H9 (cell line): Measurements from ENCODE around the gene TMEM171. TPM values are rescaled to one million over a fixed set of nuclear protein-coding genes. Genes with fewer than 3 reads are reported as not detected.

Experiments used
- DNase-seq: peaks from one replicate; pipeline ENCODE4 v3.0.0-alpha.2; 2017
- H2AFZ ChIP-seq: one replicate; pipeline ENCODE4 v1.6.1; 2013; ENCODE audit warnings: mild to moderate bottlenecking, low read length, control low read depth, moderate library complexity
- H2AK5ac ChIP-seq: 2 replicates; pipeline ENCODE4 v1.6.1; 2013; ENCODE audit warnings: low read length, control low read depth, mixed read lengths; ENCODE audit not compliant: insufficient read length
- H2BK120ac ChIP-seq: one replicate; pipeline ENCODE4 v1.6.1; 2013; ENCODE audit warnings: low read depth, mild to moderate bottlenecking, low read length, control low read depth, inconsistent platforms; ENCODE audit not compliant: poor library complexity, severe bottlenecking
- H2BK12ac ChIP-seq: 2 replicates; pipeline ENCODE4 v1.6.1; 2013; ENCODE audit warnings: low read length, control low read depth, mixed read lengths, low read depth; ENCODE audit not compliant: insufficient read length
- H2BK15ac ChIP-seq: 2 replicates; pipeline ENCODE4 v1.6.1; 2013; ENCODE audit warnings: low read depth, low read length, control low read depth
- H2BK20ac ChIP-seq: one replicate; pipeline ENCODE4 v1.6.1; 2013; ENCODE audit warnings: low read depth, mild to moderate bottlenecking, low read length, control low read depth, inconsistent platforms; ENCODE audit not compliant: poor library complexity, severe bottlenecking
- H2BK5ac ChIP-seq: 2 replicates; pipeline ENCODE4 v1.6.1; 2013; ENCODE audit warnings: low read length, control low read depth, mixed read lengths; ENCODE audit not compliant: insufficient read length
- H3K14ac ChIP-seq: 2 replicates; pipeline ENCODE4 v1.6.1; 2013; ENCODE audit warnings: low read length, control low read depth; ENCODE audit not compliant: insufficient read depth
- H3K18ac ChIP-seq: 2 replicates; pipeline ENCODE4 v1.6.1; 2013; ENCODE audit warnings: low read depth, mild to moderate bottlenecking, mixed read lengths, low read length, control low read depth; ENCODE audit not compliant: insufficient read length
- H3K23ac ChIP-seq: 2 replicates; pipeline ENCODE4 v1.6.1; 2013; ENCODE audit warnings: low read length, control low read depth, mixed read lengths, low read depth; ENCODE audit not compliant: insufficient read length
- H3K23me2 ChIP-seq: 2 replicates; pipeline ENCODE4 v1.6.1; 2013; ENCODE audit warnings: low read depth, mild to moderate bottlenecking, mixed read lengths, low read length, control low read depth; ENCODE audit not compliant: insufficient read length, poor library complexity, severe bottlenecking
- H3K27ac ChIP-seq: 2 replicates; pipeline ENCODE4 v1.5.1; 2013; ENCODE audit warnings: low read length, control low read depth, mixed read lengths, low read depth; ENCODE audit not compliant: insufficient read length
- H3K27me3 ChIP-seq: 2 replicates; pipeline ENCODE4 v1.6.1; 2013; ENCODE audit warnings: low read length, control low read depth, inconsistent platforms; ENCODE audit not compliant: insufficient read depth
- H3K4ac ChIP-seq: 2 replicates; pipeline ENCODE4 v1.6.1; 2013; ENCODE audit warnings: low read depth, mild to moderate bottlenecking, control low read depth, inconsistent platforms, low read length, moderate library complexity
- H3K4me1 ChIP-seq: 2 replicates; pipeline ENCODE4 v1.6.1; 2013; ENCODE audit warnings: low read length, control low read depth, inconsistent platforms; ENCODE audit not compliant: insufficient read depth
- H3K4me2 ChIP-seq: 2 replicates; pipeline ENCODE4 v1.6.1; 2013; ENCODE audit warnings: low read length, control low read depth, mixed read lengths; ENCODE audit not compliant: insufficient read length, insufficient read depth
- H3K56ac ChIP-seq: 2 replicates; pipeline ENCODE4 v1.6.1; 2013; ENCODE audit warnings: low read depth, mild to moderate bottlenecking, mixed read lengths, low read length, control low read depth; ENCODE audit not compliant: insufficient read length
- H3K79me1 ChIP-seq: 2 replicates; pipeline ENCODE4 v1.6.1; 2013; ENCODE audit warnings: low read depth, mild to moderate bottlenecking, moderate library complexity, low read length, control low read depth, inconsistent platforms; ENCODE audit not compliant: insufficient read depth, poor library complexity, severe bottlenecking
- H3K79me2 ChIP-seq: 2 replicates; pipeline ENCODE4 v1.6.1; 2013; ENCODE audit warnings: low read length, control low read depth, inconsistent platforms; ENCODE audit not compliant: insufficient read depth
- H3K9ac ChIP-seq: 2 replicates; pipeline ENCODE4 v1.6.1; 2013; ENCODE audit warnings: low read length, control low read depth, mixed read lengths; ENCODE audit not compliant: insufficient read length; ENCODE audit errors: extremely low read depth
- H3K9me3 ChIP-seq: one replicate; pipeline ENCODE4 v1.6.1; 2013; ENCODE audit warnings: low read depth, low read length, inconsistent platforms; ENCODE audit not compliant: control insufficient read depth
- H3T11ph ChIP-seq: one replicate; pipeline ENCODE4 v1.6.1; 2013; ENCODE audit warnings: mild to moderate bottlenecking, low read length, control low read depth, inconsistent platforms
- H4K20me1 ChIP-seq: one replicate; pipeline ENCODE4 v1.6.1; 2013; ENCODE audit not compliant: control insufficient read depth, insufficient read length, insufficient read depth
- H4K5ac ChIP-seq: 2 replicates; pipeline ENCODE4 v1.6.1; 2013; ENCODE audit warnings: low read depth, mild to moderate bottlenecking, mixed read lengths, low read length, control low read depth; ENCODE audit not compliant: insufficient read length
- H4K8ac ChIP-seq: replicated peaks from 2 replicates; pipeline ENCODE4 v1.6.1; 2013; ENCODE audit warnings: low read length, control low read depth, mixed read lengths, low read depth; ENCODE audit not compliant: insufficient read length
- H4K91ac ChIP-seq: 2 replicates; pipeline ENCODE4 v1.6.1; 2013; ENCODE audit warnings: low read depth, mild to moderate bottlenecking, moderate library complexity, mixed read lengths, low read length, control low read depth; ENCODE audit not compliant: insufficient read length
- H3K27ac Mint-ChIP-seq, 3 experiments: 2 replicates in 2 of 3; 3 replicates in 1 of 3; pipeline ENCODE4 v1.8.0; 2020 to 2021; ENCODE audit warnings: mixed read lengths in 3 of 3, mild to moderate bottlenecking in 1 of 3, moderate library complexity in 1 of 3
- H3K27me3 Mint-ChIP-seq: 2 replicates; pipeline ENCODE4 v1.8.0; 2021; ENCODE audit warnings: low read depth, mild to moderate bottlenecking, moderate library complexity, mixed read lengths
- H3K36me3 Mint-ChIP-seq, 3 experiments: 2 replicates in 2 of 3; 3 replicates in 1 of 3; pipeline ENCODE4 v1.8.0; 2020 to 2021; ENCODE audit warnings: low read depth in 3 of 3, mixed read lengths in 3 of 3; ENCODE audit not compliant: insufficient read depth in 1 of 3
- H3K4me1 Mint-ChIP-seq, 2 experiments: 2 replicates each; pipeline ENCODE4 v1.8.0; 2020; ENCODE audit warnings: mixed read lengths in 2 of 2
- H3K4me3 Mint-ChIP-seq, 2 experiments: 2 replicates in 1 of 2; 3 replicates in 1 of 2; pipeline ENCODE4 v1.8.0; 2020 to 2021; ENCODE audit warnings: mild to moderate bottlenecking in 2 of 2, mixed read lengths in 2 of 2, moderate library complexity in 1 of 2
- H3K9me3 Mint-ChIP-seq, 2 experiments: 2 replicates in 1 of 2; 3 replicates in 1 of 2; pipeline ENCODE4 v1.8.0; 2020; ENCODE audit warnings: mild to moderate bottlenecking in 2 of 2, mixed read lengths in 2 of 2, moderate library complexity in 1 of 2
- WGBS: extraction: QIAGEN DNeasy Blood & Tissue Kit; methylation state at CpG from one replicate; pipeline ENCODE4 v1.1.7; 2013; ENCODE audit warnings: missing lambda C conversion rate, low lambda C conversion rate, mixed read lengths; ENCODE audit not compliant: insufficient read length; ENCODE audit errors: extremely low coverage; 5-methylcytosine and 5-hydroxymethylcytosine counted together
- total RNA-seq: library from RNA; stranded (reverse); gene quantifications from 2 replicates; pipeline ENCODE4 v1.2.1, GENCODE V29; 2021
- TF ChIP-seq, protein P1 (sequence below): fragments of 200-600 bp; sonication (generic); conservative IDR thresholded peaks from 3 replicates; pipeline ENCODE4 v1.8.0; 2021; ENCODE audit warnings: antibody characterized with exemption, mild to moderate bottlenecking

TMEM171 gene
- total RNA-seq, 1 experiment from 2014 or later, result 0.42 TPM

DNA sequence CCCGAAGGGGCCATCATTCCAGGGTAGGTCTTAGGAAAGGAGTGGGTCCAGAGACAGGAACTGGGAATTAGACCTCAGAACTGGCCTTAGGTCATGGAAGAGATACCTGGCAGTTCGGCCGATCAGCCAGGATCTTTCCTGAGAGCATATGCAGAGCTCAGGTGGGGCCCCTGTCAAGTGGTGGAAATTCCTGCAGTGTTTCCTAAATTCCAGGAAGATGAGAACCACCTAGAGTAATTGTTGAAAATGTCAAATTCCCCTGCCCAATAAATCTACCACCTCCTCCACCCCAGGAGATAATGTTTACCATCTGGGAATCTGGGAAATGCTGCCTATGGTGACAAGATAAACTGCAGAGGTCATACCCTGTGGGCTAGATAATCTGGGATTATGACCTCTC, 14.6 kb downstream of the TMEM171 start:
- Histone ChIP-seq H2BK120ac (no peak overlapping the region), H3K18ac (no peak overlapping the region), H3K4me1 (peaks cover 5% of the 10 kb centered on the region), H2AFZ (no peak overlapping the region), H3K27ac (no peak overlapping the region), H3K4me2 (no peak overlapping the region), H3K23me2 (no peaks in the 10 kb centered on the region), H3K79me2 (no peaks in the 10 kb centered on the region), H2AK5ac (no peak overlapping the region), H3K9ac (no peak overlapping the region), H3K9me3 (no peaks in the 10 kb centered on the region), H4K20me1 (no peaks in the 10 kb centered on the region), H2BK12ac (no peak overlapping the region), H3K14ac (no peak overlapping the region), H3T11ph (no peak overlapping the region), H2BK5ac (no peak overlapping the region), H4K8ac (no peak overlapping the region), H2BK20ac (no peak overlapping the region), H4K5ac (no peak overlapping the region), H3K27me3 (no peaks in the 10 kb centered on the region), H4K91ac (no peak overlapping the region), H3K23ac (no peak overlapping the region), H2BK15ac (no peak overlapping the region), H3K79me1 (no peaks in the 10 kb centered on the region), H3K56ac (no peak overlapping the region), H3K4ac (no peak overlapping the region)
- WGBS, result no CpG with 5 or more reads among the region's 3 CpGs
- H3K4me3 Mint-ChIP-seq, result no peak overlapping the region
- TF ChIP-seq, protein P1, sequence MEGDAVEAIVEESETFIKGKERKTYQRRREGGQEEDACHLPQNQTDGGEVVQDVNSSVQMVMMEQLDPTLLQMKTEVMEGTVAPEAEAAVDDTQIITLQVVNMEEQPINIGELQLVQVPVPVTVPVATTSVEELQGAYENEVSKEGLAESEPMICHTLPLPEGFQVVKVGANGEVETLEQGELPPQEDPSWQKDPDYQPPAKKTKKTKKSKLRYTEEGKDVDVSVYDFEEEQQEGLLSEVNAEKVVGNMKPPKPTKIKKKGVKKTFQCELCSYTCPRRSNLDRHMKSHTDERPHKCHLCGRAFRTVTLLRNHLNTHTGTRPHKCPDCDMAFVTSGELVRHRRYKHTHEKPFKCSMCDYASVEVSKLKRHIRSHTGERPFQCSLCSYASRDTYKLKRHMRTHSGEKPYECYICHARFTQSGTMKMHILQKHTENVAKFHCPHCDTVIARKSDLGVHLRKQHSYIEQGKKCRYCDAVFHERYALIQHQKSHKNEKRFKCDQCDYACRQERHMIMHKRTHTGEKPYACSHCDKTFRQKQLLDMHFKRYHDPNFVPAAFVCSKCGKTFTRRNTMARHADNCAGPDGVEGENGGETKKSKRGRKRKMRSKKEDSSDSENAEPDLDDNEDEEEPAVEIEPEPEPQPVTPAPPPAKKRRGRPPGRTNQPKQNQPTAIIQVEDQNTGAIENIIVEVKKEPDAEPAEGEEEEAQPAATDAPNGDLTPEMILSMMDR, result no peak
- no peaks in the 10 kb centered on the region for H3K9me3 Mint-ChIP-seq
- no peaks in the 10 kb centered on the region for H3K36me3 Mint-ChIP-seq
- no peak overlapping the region; a peak in 1 of 7 replicates for H3K27ac Mint-ChIP-seq
- H3K4me1 Mint-ChIP-seq, result peaks cover 20 to 27% of the 10 kb centered on the region in 2 experiments
- peaks cover 4% of the 10 kb centered on the region for H3K27me3 Mint-ChIP-seq
- DNase-seq, result no peak
